HEK293 (cell line): Measurements from ENCODE around the gene TFRC.

Source experiments
- REST ChIP-seq: fragments of 450-650 bp; formaldehyde crosslinking; IDR thresholded peaks from 2 replicates; pipeline ENCODE4 v1.5.1; 2016; ENCODE audit warnings: missing biosample characterization, missing genetic modification characterization
- YY1 ChIP-seq: fragments of 450-650 bp; formaldehyde crosslinking; IDR thresholded peaks from 2 replicates; pipeline ENCODE4 v1.5.1; 2018; ENCODE audit warnings: missing biosample characterization, missing genetic modification characterization
- ZBTB1 ChIP-seq: fragments of 450-650 bp; formaldehyde crosslinking; IDR thresholded peaks from 2 replicates; pipeline ENCODE4 v1.5.1; 2016; ENCODE audit warnings: missing biosample characterization, missing genetic modification characterization
- ZNF302 ChIP-seq: fragments of 450-650 bp; formaldehyde crosslinking; IDR thresholded peaks from 2 replicates; pipeline ENCODE4 v1.5.1; 2016; ENCODE audit warnings: missing biosample characterization, missing genetic modification characterization, low read depth
- ZNF366 ChIP-seq: fragments of 450-650 bp; formaldehyde crosslinking; conservative IDR thresholded peaks from 2 replicates; pipeline ENCODE4 v1.5.1; 2016; ENCODE audit warnings: missing biosample characterization, missing genetic modification characterization
- ZNF449 ChIP-seq: fragments of 450-650 bp; formaldehyde crosslinking; IDR thresholded peaks from 2 replicates; pipeline ENCODE4 v1.5.1; 2017; ENCODE audit warnings: missing biosample characterization, mild to moderate bottlenecking, missing genetic modification characterization, moderate library complexity
- ZNF501 ChIP-seq: fragments of 450-650 bp; formaldehyde crosslinking; IDR thresholded peaks from 2 replicates; pipeline ENCODE4 v1.5.1; 2016; ENCODE audit warnings: missing biosample characterization, missing genetic modification characterization
- ZNF704 ChIP-seq: fragments of 450-650 bp; formaldehyde crosslinking; IDR thresholded peaks from 2 replicates; pipeline ENCODE4 v1.5.1; 2016; ENCODE audit warnings: missing biosample characterization, missing genetic modification characterization
- TF ChIP-seq, protein P1 (sequence below): fragments of 450-650 bp; formaldehyde crosslinking; IDR thresholded peaks from 2 replicates; pipeline ENCODE4 v1.5.1; 2016; ENCODE audit warnings: missing biosample characterization, missing genetic modification characterization
- TF ChIP-seq, protein P2 (sequence below): fragments of 450-650 bp; formaldehyde crosslinking; IDR thresholded peaks from 2 replicates; pipeline ENCODE4 v1.5.1; 2016; ENCODE audit warnings: missing biosample characterization, missing genetic modification characterization

- TF ChIP-seq ZNF366 (tag by site-specific recombination): no peak
- no peak for TF ChIP-seq REST (tag by site-specific recombination)
- TF ChIP-seq, protein P1, sequence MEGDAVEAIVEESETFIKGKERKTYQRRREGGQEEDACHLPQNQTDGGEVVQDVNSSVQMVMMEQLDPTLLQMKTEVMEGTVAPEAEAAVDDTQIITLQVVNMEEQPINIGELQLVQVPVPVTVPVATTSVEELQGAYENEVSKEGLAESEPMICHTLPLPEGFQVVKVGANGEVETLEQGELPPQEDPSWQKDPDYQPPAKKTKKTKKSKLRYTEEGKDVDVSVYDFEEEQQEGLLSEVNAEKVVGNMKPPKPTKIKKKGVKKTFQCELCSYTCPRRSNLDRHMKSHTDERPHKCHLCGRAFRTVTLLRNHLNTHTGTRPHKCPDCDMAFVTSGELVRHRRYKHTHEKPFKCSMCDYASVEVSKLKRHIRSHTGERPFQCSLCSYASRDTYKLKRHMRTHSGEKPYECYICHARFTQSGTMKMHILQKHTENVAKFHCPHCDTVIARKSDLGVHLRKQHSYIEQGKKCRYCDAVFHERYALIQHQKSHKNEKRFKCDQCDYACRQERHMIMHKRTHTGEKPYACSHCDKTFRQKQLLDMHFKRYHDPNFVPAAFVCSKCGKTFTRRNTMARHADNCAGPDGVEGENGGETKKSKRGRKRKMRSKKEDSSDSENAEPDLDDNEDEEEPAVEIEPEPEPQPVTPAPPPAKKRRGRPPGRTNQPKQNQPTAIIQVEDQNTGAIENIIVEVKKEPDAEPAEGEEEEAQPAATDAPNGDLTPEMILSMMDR (tag by site-specific recombination): no peak
- no peak for TF ChIP-seq ZNF449
- no peak for TF ChIP-seq YY1 (tag by site-specific recombination)
- no peak for TF ChIP-seq ZNF501 (tag by site-specific recombination)
- TF ChIP-seq ZNF302: no peak
- TF ChIP-seq ZNF704 (tag by site-specific recombination): no peak
- TF ChIP-seq, protein P2, sequence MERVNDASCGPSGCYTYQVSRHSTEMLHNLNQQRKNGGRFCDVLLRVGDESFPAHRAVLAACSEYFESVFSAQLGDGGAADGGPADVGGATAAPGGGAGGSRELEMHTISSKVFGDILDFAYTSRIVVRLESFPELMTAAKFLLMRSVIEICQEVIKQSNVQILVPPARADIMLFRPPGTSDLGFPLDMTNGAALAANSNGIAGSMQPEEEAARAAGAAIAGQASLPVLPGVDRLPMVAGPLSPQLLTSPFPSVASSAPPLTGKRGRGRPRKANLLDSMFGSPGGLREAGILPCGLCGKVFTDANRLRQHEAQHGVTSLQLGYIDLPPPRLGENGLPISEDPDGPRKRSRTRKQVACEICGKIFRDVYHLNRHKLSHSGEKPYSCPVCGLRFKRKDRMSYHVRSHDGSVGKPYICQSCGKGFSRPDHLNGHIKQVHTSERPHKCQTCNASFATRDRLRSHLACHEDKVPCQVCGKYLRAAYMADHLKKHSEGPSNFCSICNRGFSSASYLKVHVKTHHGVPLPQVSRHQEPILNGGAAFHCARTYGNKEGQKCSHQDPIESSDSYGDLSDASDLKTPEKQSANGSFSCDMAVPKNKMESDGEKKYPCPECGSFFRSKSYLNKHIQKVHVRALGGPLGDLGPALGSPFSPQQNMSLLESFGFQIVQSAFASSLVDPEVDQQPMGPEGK (tag by site-specific recombination): no peak
- TF ChIP-seq ZBTB1 (tag by site-specific recombination): no peak
These were observed 68.1 kb downstream of the TFRC start for GRCh38 chr3:196013587-196014487.
